ENCODE measurements around the gene CRYGC. TPM values are rescaled to one million over a fixed set of nuclear protein-coding genes. Genes with fewer than 3 reads are reported as not detected.

The CRYGC gene
- total and polyA plus RNA-seq, 4 donors = 0.44 TPM; not detected in 3

Other genes starting within 250 kb of the CRYGC start
- gene PLEKHM3, start 104.3 kb downstream of the CRYGC start, total RNA-seq = 10 to 100 TPM; 15.6 to 34.5 TPM
- gene PLEKHM3, start 104.3 kb downstream of the CRYGC start, polyA plus RNA-seq (ENCODE audit: insufficient read length in 2 of 2) = 10 to 100 TPM; 16.5 to 20.2 TPM
- gene CRYGD, start 5.3 kb downstream of the CRYGC start, total RNA-seq = 1 to 10 TPM in 1 of 2 donors, under 1 TPM in 1; 0.83 to 1.2 TPM
- gene CRYGD, start 5.3 kb downstream of the CRYGC start, polyA plus RNA-seq (ENCODE audit: insufficient read length in 2 of 2) = 1 to 10 TPM; 4.9 to 7.1 TPM
- gene CRYGB, start 16.3 kb upstream of the CRYGC start, total RNA-seq = not detected
- gene CRYGB, start 16.3 kb upstream of the CRYGC start, polyA plus RNA-seq (ENCODE audit: insufficient read length in 2 of 2) = not detected
- gene CRYGA, start 33.8 kb upstream of the CRYGC start, total RNA-seq = not detected
- under 1 TPM; 0.36 to 0.43 TPM for gene CRYGA, start 33.8 kb upstream of the CRYGC start, polyA plus RNA-seq (ENCODE audit: insufficient read length in 2 of 2)
- 10 to 100 TPM in 1 of 2 donors, 1 to 10 TPM in 1; 6.4 to 15.7 TPM for gene C2orf80, start 60.2 kb upstream of the CRYGC start, total RNA-seq
- 10 to 100 TPM; 31.0 to 35.4 TPM for gene C2orf80, start 60.2 kb upstream of the CRYGC start, polyA plus RNA-seq (ENCODE audit: insufficient read length in 2 of 2)
- 100 to 1,000 TPM; 106 to 126 TPM for gene IDH1, start 125.2 kb upstream of the CRYGC start, total RNA-seq
- gene IDH1, start 125.2 kb upstream of the CRYGC start, polyA plus RNA-seq (ENCODE audit: insufficient read length in 2 of 2) = 100 to 1,000 TPM; 131 to 169 TPM
- gene PIKFYVE, start 136.4 kb upstream of the CRYGC start, total RNA-seq = 10 to 100 TPM; 48.4 to 60.0 TPM
- 10 to 100 TPM; 20.5 to 25.5 TPM for gene PIKFYVE, start 136.4 kb upstream of the CRYGC start, polyA plus RNA-seq (ENCODE audit: insufficient read length in 2 of 2)

Measured in spinal cord (tissue), 4 donors.